GM12878 (cell line): ENCODE results near the gene LHFPL2. TPM values are rescaled to one million over a fixed set of nuclear protein-coding genes. Genes with fewer than 3 reads are reported as not detected.

Source experiments
- ATAC-seq: fragments of 200-7000 bp; cut with Tn5 transposase; 3 replicates; pipeline ENCODE4 v1.9.1; 2020; ENCODE audit warnings: mild to moderate bottlenecking, moderate library complexity
- BruUV-seq: library from RNA; stranded (reverse); fragments of 400-500 nt; replicated peaks from 2 replicates; lab custom pipeline; 2021; lab: Mats Ljungman, UMichigan
- CTCF ChIA-PET: fragments of 300-600 bp; sonication (Branson Sonifier 250); formaldehyde crosslinking; extraction: SDS; loops from one replicate; lab custom pipeline; 2021; ENCODE audit warnings: inconsistent platforms; lab: Yijun Ruan, JAX
- POLR2A ChIA-PET: fragments of 350-600 bp; formaldehyde crosslinking; extraction: SDS; loops from one replicate; lab custom pipeline; 2021; ENCODE audit warnings: inconsistent platforms; lab: Charles Lee
- RAD21 ChIA-PET: fragments of 300-600 bp; sonication (Branson Sonifier 250); formaldehyde crosslinking; loops from one replicate; lab custom pipeline; 2023; ENCODE audit warnings: antibody characterized with exemption; ENCODE audit not compliant: unreplicated experiment; lab: Charles Lee
- SMC1A ChIA-PET: fragments of 300-600 bp; sonication (Branson Sonifier 250); formaldehyde crosslinking; loops from one replicate; lab custom pipeline; 2023; ENCODE audit not compliant: unreplicated experiment, uncharacterized antibody; lab: Charles Lee
- DNase-seq: peaks from one replicate; pipeline ENCODE4 v3.0.0-alpha.2; 2011; ENCODE audit warnings: low read depth, low spot score
- FAIRE-seq: peaks from 3 replicates; lab custom pipeline; 2011; peaks lifted over from hg19 to GRCh38; lab: Jason Lieb, UNC
- H2AFZ ChIP-seq: 2 replicates; pipeline ENCODE4 v1.6.0; 2011; ENCODE audit warnings: low read depth, low read length, control low read depth; ENCODE audit not compliant: control insufficient read depth
- H3K27ac ChIP-seq: 2 replicates; pipeline ENCODE4 v1.5.1; 2011; ENCODE audit warnings: control low read depth; ENCODE audit not compliant: control insufficient read depth, insufficient read depth
- H3K27me3 ChIP-seq, 2 experiments: replicated peaks in 1 of 2; 2 replicates each; pipeline versions ENCODE4 v1.6.0 to v1.6.1; 2011; ENCODE audit warnings: low read length in 1 of 2; ENCODE audit not compliant: control insufficient read depth in 2 of 2, insufficient read depth in 2 of 2
- H3K36me3 ChIP-seq, 2 experiments: 2 replicates each; pipeline ENCODE4 v1.5.1; 2011; ENCODE audit warnings: low read length in 1 of 2; ENCODE audit not compliant: control insufficient read depth in 2 of 2, insufficient read depth in 2 of 2
- H3K4me1 ChIP-seq: 2 replicates; pipeline ENCODE4 v1.6.1; 2011; ENCODE audit warnings: mild to moderate bottlenecking, low read length, moderate library complexity, mixed read lengths; ENCODE audit not compliant: control insufficient read depth, insufficient read depth
- H3K4me2 ChIP-seq: 2 replicates; pipeline ENCODE4 v1.6.0; 2011; ENCODE audit warnings: control low read depth; ENCODE audit not compliant: control insufficient read depth, insufficient read depth
- H3K4me3 ChIP-seq: fragments of 200-600 bp; sonication (generic); 2 replicates; pipeline ENCODE4 v1.5.1; 2016
- H3K79me2 ChIP-seq: 2 replicates; pipeline ENCODE4 v1.6.0; 2011; ENCODE audit warnings: low read length; ENCODE audit not compliant: control insufficient read depth, insufficient read depth
- H3K9ac ChIP-seq: 2 replicates; pipeline ENCODE4 v1.8.0; 2011; ENCODE audit warnings: low read length, control low read depth, mixed read lengths; ENCODE audit not compliant: control insufficient read depth, insufficient read depth
- H3K9me3 ChIP-seq: replicated peaks from 3 replicates; pipeline ENCODE4 v1.5.1; 2011; ENCODE audit warnings: mild to moderate bottlenecking, low read length; ENCODE audit not compliant: control insufficient read depth, insufficient read depth
- H4K20me1 ChIP-seq: 2 replicates; pipeline ENCODE4 v1.6.0; 2011; ENCODE audit not compliant: control insufficient read depth, insufficient read depth
- BACH1 ChIP-seq: fragments of 450-650 bp; IDR thresholded peaks from 2 replicates; pipeline ENCODE4 v1.6.1; 2017; ENCODE audit warnings: mild to moderate bottlenecking, borderline replicate concordance
- CBX3 ChIP-seq: fragments of 200-600 bp; sonication (generic); IDR thresholded peaks from 2 replicates; pipeline ENCODE4 v1.6.1; 2016; ENCODE audit warnings: low read depth, borderline replicate concordance
- CREM ChIP-seq: IDR thresholded peaks from 2 replicates; pipeline ENCODE4 v1.6.1; 2014; ENCODE audit warnings: antibody characterized with exemption, low read depth
- CTCF ChIP-seq, 3 experiments: IDR thresholded peaks in 2 of 3; conservative IDR thresholded peaks in 1 of 3; 2 replicates each; pipeline ENCODE4 v1.5.1; 2011; ENCODE audit warnings: low read depth in 3 of 3, low read length in 3 of 3, mild to moderate bottlenecking in 3 of 3, control low read depth in 2 of 3, moderate library complexity in 2 of 3, inconsistent platforms in 1 of 3, mixed read lengths in 1 of 3; ENCODE audit not compliant: control insufficient read depth in 2 of 3, insufficient read depth in 1 of 3; ENCODE audit errors: extremely low read depth in 1 of 3
- ETV6 ChIP-seq, 2 experiments: fragments of 450-650 bp in 1 of 2; IDR thresholded peaks in 1 of 2; conservative IDR thresholded peaks in 1 of 2; 2 replicates each; pipeline ENCODE4 v1.6.1; 2014; ENCODE audit warnings: antibody characterized with exemption in 1 of 2, borderline replicate concordance in 1 of 2, low read depth in 1 of 2, mild to moderate bottlenecking in 1 of 2, moderate library complexity in 1 of 2
- HDGF ChIP-seq: fragments of 450-650 bp; IDR thresholded peaks from 2 replicates; pipeline ENCODE4 v1.6.1; 2016; ENCODE audit warnings: antibody characterized with exemption
- MXI1 ChIP-seq: fragments of 150-350 bp; IDR thresholded peaks from 2 replicates; pipeline ENCODE4 v1.6.1; 2011; ENCODE audit warnings: low read depth, mild to moderate bottlenecking, inconsistent platforms, low read length, improper control_type of control experiment
- PAX8 ChIP-seq: fragments of 450-650 bp; IDR thresholded peaks from 2 replicates; pipeline ENCODE4 v1.6.1; 2017; ENCODE audit warnings: mild to moderate bottlenecking, moderate library complexity
- PML ChIP-seq: IDR thresholded peaks from 2 replicates; pipeline ENCODE4 v1.6.1; 2012; ENCODE audit warnings: low read length, inconsistent platforms
- SIN3A ChIP-seq: IDR thresholded peaks from 2 replicates; pipeline ENCODE4 v1.6.1; 2012; ENCODE audit warnings: low read depth, low read length, improper control_type of control experiment
- SREBF2 ChIP-seq: IDR thresholded peaks from 2 replicates; pipeline ENCODE4 v1.6.1; 2012; ENCODE audit warnings: mild to moderate bottlenecking, low read length
- SUZ12 ChIP-seq: fragments of 200-600 bp; sonication (generic); IDR thresholded peaks from one replicate; pipeline ENCODE4 v1.6.1; 2018; ENCODE audit warnings: antibody characterized with exemption, mild to moderate bottlenecking; ENCODE audit not compliant: unreplicated experiment
- YBX1 ChIP-seq: fragments of 450-650 bp; IDR thresholded peaks from 2 replicates; pipeline ENCODE4 v1.6.1; 2016; ENCODE audit warnings: antibody characterized with exemption
- WGBS: methylation state at CpG from one replicate; pipeline ENCODE4 v1.1.6; 2016; ENCODE audit warnings: low lambda C conversion rate; ENCODE audit not compliant: insufficient replicate concordance, insufficient coverage; ENCODE audit errors: missing lambda C conversion rate; 5-methylcytosine and 5-hydroxymethylcytosine counted together
- in situ Hi-C: fragments of 300-500 bp; cut with MboI; formaldehyde crosslinking; loops from 9 replicates; pipeline ENCODE4 v1.14.3; 2018; ENCODE audit warnings: mixed read lengths
- intact Hi-C: fragments of 100-400 bp; cut with micrococcal nuclease; formaldehyde crosslinking; loops from one replicate; pipeline ENCODE4 v1.14.2; 2022; ENCODE audit not compliant: unreplicated experiment
- polyA plus RNA-seq, 11 experiments: library from polyadenylated mRNA; depleted of rRNA in 4 of 11; unstranded in 6 of 11; stranded (reverse) in 5 of 11; fragments of >200 nt; fragmentation: Nextera tagmentation in 4 of 11; fragmentation: Illumina TruSeq in 1 of 11; extraction: Ambion mirVana in 4 of 11; extraction: Trizol in 1 of 11; gene quantifications; 1 replicate in 1 of 11; 2 replicates in 10 of 11; pipeline versions ENCODE4 v1.2.1 to v1.2.3, GENCODE V29; 2011 to 2016; ENCODE audit warnings: inconsistent platforms in 2 of 11, missing spikeins in 2 of 11, low read depth in 1 of 11
- total RNA-seq, 4 experiments: library from RNA; depleted of rRNA in 3 of 4; stranded (reverse); fragments of >200 nt in 3 of 4; fragmentation: Illumina TruSeq in 1 of 4; extraction: Trizol in 1 of 4; gene quantifications; 2 replicates each; pipeline versions ENCODE4 v1.2.1 to v1.2.3, GENCODE V29; 2013 to 2021

LHFPL2 gene
- total and polyA plus RNA-seq, 10 of the 15 experiments (the other 5 are each of a cell fraction or from before 2014, with no cell fraction given) = 4.1 to 21.8 (median 12.5) TPM

GRCh38 chr5:78486218-78486617 lies 162.4 kb downstream of the LHFPL2 start:
- H3K36me3 ChIP-seq = peaks cover 9 to 26% of the 10 kb centered on the region in 2 experiments; a peak in 3 of 4 replicates
- FAIRE-seq (no peak), DNase-seq (no peak), ATAC-seq (no peak)
- CTCF ChIA-PET = interaction anchor here (1.7 kb wide), 1 partner anchor 47 kb away, joined by 3 read pairs; no protein-coding TSS in a partner anchor
- no peak overlapping the region for H3K4me3 ChIP-seq
- no TSS peak for BruUV-seq
- TF ChIP-seq CTCF (IDR thresholded peaks at IDR 0.05 in 2 of 3, conservative IDR thresholded peaks at IDR 0.05 in 1 of 3; ENCODE audit: control insufficient read depth in 2 of 3, extremely low read depth in 1 of 3, insufficient read depth in 1 of 3, low read depth in 3 of 3, low read length in 3 of 3) (no peak), SUZ12 (no peak), SIN3A (no peak), PAX8 (no peak), BACH1 (no peak), YBX1 (no peak), MXI1 (no peak), HDGF (no peak), SREBF2 (no peak), ETV6 (conservative IDR thresholded peaks at IDR 0.05 in 1 of 2, IDR thresholded peaks at IDR 0.05 in 1 of 2; ENCODE audit: borderline replicate concordance in 1 of 2, low read depth in 1 of 2) (no peak), PML (no peak), CBX3 (no peak), CREM (no peak)
- H4K20me1 ChIP-seq = no peaks in the 10 kb centered on the region; the same call in 1 of the 2 replicates
- H3K27ac ChIP-seq = no peak overlapping the region
- H3K4me1 ChIP-seq = peaks cover 15% of the 10 kb centered on the region
- POLR2A ChIA-PET = no interaction called here
- no peaks in the 10 kb centered on the region for H3K9me3 ChIP-seq
- H3K9ac ChIP-seq = no peak overlapping the region
- intact Hi-C loops (no loop called here), in situ Hi-C loops (no loop called here)
- 98% methylated on average over 2 of the region's 2 CpGs for WGBS
- H3K79me2 ChIP-seq = no peaks in the 10 kb centered on the region
- RAD21 ChIA-PET = no interaction called here
- no peaks in the 10 kb centered on the region for H3K27me3 ChIP-seq
- SMC1A ChIA-PET = interaction anchor here (1.0 kb wide), 2 partner anchors 10 to 161 kb away, joined by 3 read pairs; no protein-coding TSS in a partner anchor
- H2AFZ ChIP-seq = no peak overlapping the region
- no peak overlapping the region for H3K4me2 ChIP-seq
